ENCODE measurements around the gene TMOD1. TPM values are rescaled to one million over a fixed set of nuclear protein-coding genes. Genes with fewer than 3 reads are reported as not detected.
A peak's percentile ranks its signal among the peaks of the same experiment; 100 is the strongest.

Gene TMOD1
- total RNA-seq, 2 experiments from 2014 or later: 1.2 to 1.4 TPM

DNA sequence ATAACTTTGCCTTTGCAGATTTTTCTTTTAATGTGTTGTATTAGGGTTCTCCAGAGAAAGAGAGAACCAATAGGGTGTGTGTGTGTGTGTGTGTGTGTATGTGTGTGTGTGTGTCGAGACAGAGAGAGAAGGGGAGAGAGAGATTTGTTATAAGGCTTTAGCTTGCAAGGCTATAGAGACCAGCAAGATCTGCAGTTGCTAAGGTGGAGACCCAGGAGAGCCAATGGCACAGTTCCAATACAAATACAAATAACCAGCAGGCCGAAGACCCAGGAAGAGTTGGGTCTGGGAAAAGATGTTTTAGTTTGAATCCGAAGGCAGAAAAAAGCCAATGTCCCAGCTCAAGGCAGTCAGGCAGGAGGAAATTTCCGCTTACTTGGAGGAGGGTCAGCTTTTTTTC, 23.0 kb downstream of the TMOD1 start:
- Mint-ChIP-seq H3K9me3 (no peaks in the 10 kb centered on the region), H3K27me3 (ENCODE audit: low read depth) (peaks cover 6% of the 10 kb centered on the region), H3K4me3 (no peak overlapping the region), H3K4me1 (ENCODE audit: low read depth) (peaks cover under 1% of the 10 kb centered on the region), H3K27ac (no peak overlapping the region), H3K36me3 (ENCODE audit: low read depth) (no peaks in the 10 kb centered on the region)
- CTCF ChIA-PET: interaction anchor here (0.7 kb wide), 1 partner anchor 74 kb away, joined by 3 read pairs; no protein-coding TSS in a partner anchor
- intact Hi-C loops (cut with micrococcal nuclease): no loop called here
- DNase-seq: no peak

DNA sequence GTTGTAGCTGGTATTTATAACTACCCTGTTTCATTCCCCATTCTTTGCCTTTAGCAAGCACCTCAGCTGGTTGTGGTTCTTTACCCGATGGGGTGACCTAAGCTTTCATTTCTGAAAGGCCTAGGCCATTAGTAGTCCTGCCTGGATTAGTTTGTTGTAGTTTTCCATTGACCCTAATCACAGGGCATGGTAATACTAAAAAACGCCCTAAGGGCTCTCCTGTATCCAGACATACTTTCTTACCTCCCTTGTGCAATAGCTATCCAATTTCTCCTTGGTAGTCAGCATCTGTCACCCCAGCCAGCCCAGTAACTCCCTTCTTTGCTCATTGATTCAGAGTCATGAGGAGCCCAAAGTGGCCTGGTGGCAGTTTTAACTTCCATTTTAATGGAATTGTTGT, 24.0 kb downstream of the TMOD1 start:
- DNase-seq: no peak
- Mint-ChIP-seq H3K36me3 (ENCODE audit: low read depth) (no peaks in the 10 kb centered on the region), H3K9me3 (no peaks in the 10 kb centered on the region), H3K4me3 (no peak overlapping the region), H3K27ac (no peak overlapping the region), H3K4me1 (ENCODE audit: low read depth) (peaks cover 2% of the 10 kb centered on the region), H3K27me3 (ENCODE audit: low read depth) (no peaks in the 10 kb centered on the region)
- CTCF ChIA-PET: no interaction called here
- intact Hi-C loops (cut with micrococcal nuclease): no loop called here

DNA sequence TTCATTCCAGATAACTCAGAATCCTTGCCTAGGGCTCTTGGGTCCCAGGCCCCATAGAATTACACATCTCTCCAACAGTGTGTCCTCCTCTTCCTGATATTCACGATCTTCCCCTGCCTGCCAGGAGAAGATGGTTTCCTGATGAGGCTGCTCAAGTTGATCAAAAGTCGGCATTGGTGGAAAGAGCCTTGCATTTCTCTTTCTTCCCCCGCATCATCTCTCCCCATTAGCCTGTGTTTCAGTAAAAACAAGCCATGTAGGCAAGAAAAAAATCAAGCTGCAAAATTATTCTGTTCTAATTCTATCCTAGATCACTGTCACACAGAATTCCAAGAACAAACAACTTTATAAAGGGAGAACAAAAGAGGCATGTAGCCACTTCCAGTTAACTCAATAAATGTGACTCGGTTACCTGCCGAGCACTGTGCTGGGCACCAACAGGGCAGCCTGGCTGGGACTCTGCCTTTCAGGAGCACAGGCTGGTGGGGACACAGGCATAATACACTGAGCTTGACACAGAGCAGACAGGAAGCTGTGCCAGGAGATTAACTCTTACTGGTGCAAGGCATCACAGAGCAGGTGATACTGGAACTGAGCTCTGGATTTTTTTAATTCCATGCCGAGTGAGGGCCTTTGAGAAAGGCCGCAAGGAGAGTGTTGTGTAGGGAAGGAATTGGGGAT, 25.6 kb downstream of the TMOD1 start:
- Mint-ChIP-seq H3K4me3 (no peak overlapping the region), H3K27me3 (ENCODE audit: low read depth) (no peaks in the 10 kb centered on the region), H3K9me3 (no peaks in the 10 kb centered on the region), H3K27ac (no peak overlapping the region), H3K4me1 (ENCODE audit: low read depth) (peaks cover 2% of the 10 kb centered on the region), H3K36me3 (ENCODE audit: low read depth) (no peaks in the 10 kb centered on the region)
- CTCF ChIA-PET: interaction anchor here (0.6 kb wide), 1 partner anchor 76 kb away, joined by 3 read pairs; no protein-coding TSS in a partner anchor
- DNase-seq: no peak
- intact Hi-C loops (cut with micrococcal nuclease): no loop called here

DNA sequence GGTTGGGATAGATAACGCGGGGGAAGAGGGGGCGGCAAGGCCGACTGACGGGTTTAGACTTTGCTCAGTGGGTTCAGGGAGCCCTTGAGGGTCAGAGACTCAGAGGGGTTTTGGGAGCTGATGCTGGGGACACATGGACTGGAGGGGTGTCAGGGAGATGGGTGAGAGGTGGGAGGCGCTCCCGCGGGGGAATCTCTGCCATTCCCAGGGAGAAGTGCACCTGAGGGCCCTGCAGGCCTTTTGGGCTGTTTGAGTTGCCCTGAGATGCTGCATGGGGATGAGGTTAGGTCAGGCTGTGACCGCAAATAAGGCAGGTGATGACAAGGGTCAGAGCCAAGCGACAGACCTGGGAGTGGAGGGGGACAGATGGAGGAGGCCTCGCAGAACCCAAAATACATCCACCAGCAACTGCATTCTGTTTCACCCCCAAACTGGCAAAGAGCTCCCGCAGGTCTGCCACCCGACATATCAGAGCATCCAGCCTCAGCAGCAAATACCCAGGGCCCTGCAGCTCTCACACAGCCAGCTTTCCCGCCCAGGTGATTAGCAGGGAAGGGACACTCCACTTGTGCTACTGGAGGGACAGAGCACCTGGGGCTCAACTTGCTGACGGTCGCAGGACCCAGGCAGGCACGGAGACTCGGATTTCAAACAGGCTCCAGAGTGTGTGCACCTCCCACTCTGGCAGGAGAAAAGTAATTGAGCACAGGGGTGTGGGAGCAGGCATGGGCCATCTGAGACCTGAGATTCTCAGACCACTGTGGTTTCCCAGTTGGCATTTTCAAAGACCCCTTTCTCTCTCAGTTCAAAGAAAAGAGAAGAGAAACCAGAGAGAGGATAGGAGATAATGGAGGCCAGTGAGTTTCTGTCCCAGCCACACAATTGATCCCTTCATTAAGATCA, 26.4 kb downstream of the TMOD1 start:
- H3K27ac Mint-ChIP-seq: no peak overlapping the region
- no peak overlapping the region for H3K4me3 Mint-ChIP-seq
- no peaks in the 10 kb centered on the region for H3K36me3 Mint-ChIP-seq (ENCODE audit: low read depth)
- no peaks in the 10 kb centered on the region for H3K9me3 Mint-ChIP-seq
- intact Hi-C loops (cut with micrococcal nuclease): no loop called here
- H3K27me3 Mint-ChIP-seq (ENCODE audit: low read depth): no peaks in the 10 kb centered on the region
- H3K4me1 Mint-ChIP-seq (ENCODE audit: low read depth): peaks cover 2% of the 10 kb centered on the region
- no peak for DNase-seq
- CTCF ChIA-PET: interaction anchor here (0.6 kb wide), 1 partner anchor 75 kb away, joined by 3 read pairs; no protein-coding TSS in a partner anchor

DNA sequence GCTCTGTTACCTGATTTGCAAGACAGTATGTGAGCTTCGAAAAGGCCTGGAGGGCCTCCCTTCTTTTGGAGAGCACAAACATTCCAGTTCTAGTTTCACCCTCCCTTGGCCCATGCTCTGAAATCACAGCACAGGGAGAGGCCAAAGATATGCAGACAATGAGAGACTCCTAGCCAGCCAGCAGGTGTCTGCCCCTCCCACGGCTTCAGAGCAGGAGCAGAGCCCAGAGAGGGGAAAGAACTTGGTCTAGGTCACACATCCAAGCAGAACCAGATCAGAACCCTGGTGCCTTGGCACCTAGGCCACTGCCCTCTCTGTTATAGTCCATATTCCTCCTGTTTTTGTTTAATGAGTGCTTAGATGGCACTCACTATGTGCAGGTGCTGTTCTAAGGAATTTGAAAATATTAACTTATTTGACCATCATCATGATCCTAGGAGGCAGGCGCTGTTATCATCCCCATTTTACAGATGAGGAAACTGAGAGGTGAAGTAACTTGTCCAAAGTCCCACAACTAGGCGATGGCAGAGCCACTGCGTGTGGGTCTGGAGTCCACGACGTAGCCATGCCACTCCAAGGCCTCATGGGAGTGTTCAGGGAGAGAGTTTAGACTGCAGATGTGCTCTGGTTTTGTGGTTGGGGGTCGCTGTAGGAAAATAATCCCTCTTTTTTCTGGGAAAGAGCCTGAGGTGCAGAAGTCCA, 27.2 kb downstream of the TMOD1 start:
- intact Hi-C loops (cut with micrococcal nuclease): no loop called here
- Mint-ChIP-seq H3K4me3 (no peak overlapping the region), H3K27ac (no peak overlapping the region), H3K36me3 (ENCODE audit: low read depth) (no peaks in the 10 kb centered on the region), H3K9me3 (no peaks in the 10 kb centered on the region), H3K27me3 (ENCODE audit: low read depth) (no peaks in the 10 kb centered on the region), H3K4me1 (ENCODE audit: low read depth) (peaks cover 2% of the 10 kb centered on the region)
- no peak for DNase-seq
- CTCF ChIA-PET: no interaction called here

DNA sequence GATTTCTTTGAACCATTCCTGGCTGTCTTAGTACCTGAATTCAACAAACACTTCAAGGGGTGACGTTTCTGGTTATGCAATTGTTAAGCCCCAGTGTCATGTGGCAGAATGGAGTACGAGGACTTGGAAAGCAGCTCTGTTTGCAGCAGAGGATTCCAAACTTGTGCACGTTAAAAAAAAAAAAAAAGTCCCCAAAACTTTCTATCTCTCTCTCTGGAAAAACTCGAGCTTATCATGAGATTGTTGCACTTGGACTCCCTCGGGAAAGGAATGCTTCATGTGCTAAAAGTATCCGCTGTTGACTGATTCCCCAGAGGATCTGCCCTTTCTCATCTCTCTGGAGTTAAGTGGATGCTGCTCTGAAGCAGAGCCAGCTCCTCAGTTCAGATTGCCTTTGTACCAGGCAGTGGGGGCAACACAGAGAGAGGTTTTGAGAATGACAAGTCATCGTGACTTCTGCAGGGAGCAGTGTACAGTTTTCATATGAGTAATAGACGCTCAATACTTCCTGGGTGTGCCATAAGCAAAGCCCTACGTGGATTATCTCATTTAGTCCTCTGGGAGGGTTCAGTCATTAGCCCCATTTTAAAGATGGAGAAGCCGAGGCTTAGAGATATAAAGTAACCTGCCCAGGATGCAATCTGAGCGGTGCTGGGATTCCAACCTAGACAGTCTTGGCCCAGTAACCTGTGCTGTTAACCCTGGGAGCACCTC, 28.1 kb downstream of the TMOD1 start:
- H3K9me3 Mint-ChIP-seq: no peaks in the 10 kb centered on the region
- no peaks in the 10 kb centered on the region for H3K27me3 Mint-ChIP-seq (ENCODE audit: low read depth)
- no peak overlapping the region for H3K27ac Mint-ChIP-seq
- peak; percentile 50 for DNase-seq
- intact Hi-C loops (cut with micrococcal nuclease): no loop called here
- H3K36me3 Mint-ChIP-seq (ENCODE audit: low read depth): no peaks in the 10 kb centered on the region
- CTCF ChIA-PET: no interaction called here
- H3K4me1 Mint-ChIP-seq (ENCODE audit: low read depth): peaks cover 2% of the 10 kb centered on the region
- no peak overlapping the region for H3K4me3 Mint-ChIP-seq

DNA sequence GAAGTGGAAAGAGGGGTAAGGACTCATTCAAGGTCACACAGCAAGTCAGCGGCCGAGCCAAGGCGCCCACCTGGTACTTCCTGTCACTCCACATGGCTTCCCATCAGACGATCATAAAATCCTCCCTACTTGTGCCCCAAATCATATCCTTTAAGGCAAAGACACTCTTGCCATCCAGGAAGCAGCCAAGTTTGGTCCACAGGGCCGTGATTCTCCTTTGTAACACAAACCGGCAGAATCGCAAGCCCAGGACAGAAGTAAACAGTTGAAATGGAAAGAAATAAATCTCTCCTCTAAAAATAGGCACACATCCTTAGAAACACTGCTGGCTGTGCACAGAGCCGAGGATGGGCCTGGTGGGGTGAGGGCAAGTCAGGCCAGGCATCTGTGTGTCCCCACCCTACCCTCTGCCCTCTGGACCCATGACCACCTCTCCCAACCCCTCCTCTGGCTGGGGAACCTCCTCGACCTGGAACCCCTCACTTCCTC, 30.5 kb downstream of the TMOD1 start:
- intact Hi-C loops (cut with micrococcal nuclease): no loop called here
- Mint-ChIP-seq H3K9me3 (no peaks in the 10 kb centered on the region), H3K27ac (no peak overlapping the region), H3K27me3 (ENCODE audit: low read depth) (no peaks in the 10 kb centered on the region), H3K4me1 (ENCODE audit: low read depth) (peaks cover 2% of the 10 kb centered on the region), H3K4me3 (no peak overlapping the region), H3K36me3 (ENCODE audit: low read depth) (no peaks in the 10 kb centered on the region)
- CTCF ChIA-PET: no interaction called here
- no peak for DNase-seq

DNA sequence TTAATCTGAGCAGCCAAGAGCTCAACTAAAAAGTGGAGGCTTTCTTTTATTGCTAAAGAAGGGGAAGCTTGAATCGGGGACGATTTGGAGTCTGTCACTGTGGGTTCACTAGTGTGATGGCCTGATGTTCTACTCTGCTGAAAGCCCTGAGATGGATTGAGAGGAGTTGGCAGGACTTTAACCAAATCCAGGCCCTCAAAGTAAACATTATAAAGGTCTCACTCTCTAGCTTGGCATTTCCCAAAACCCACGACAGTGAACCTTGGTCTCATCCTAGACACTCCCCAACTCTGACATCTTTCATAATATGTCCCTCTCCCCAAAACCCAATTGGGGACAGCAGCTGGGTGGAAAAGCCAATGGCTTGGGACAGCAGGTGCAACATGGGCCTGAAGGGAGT, 32.7 kb downstream of the TMOD1 start:
- no peaks in the 10 kb centered on the region for H3K27me3 Mint-ChIP-seq (ENCODE audit: low read depth)
- intact Hi-C loops (cut with micrococcal nuclease): no loop called here
- no peak for DNase-seq
- H3K27ac Mint-ChIP-seq: no peak overlapping the region
- CTCF ChIA-PET: interaction anchor here (0.6 kb wide), 1 partner anchor 78 kb away, joined by 3 read pairs; no protein-coding TSS in a partner anchor
- no peak overlapping the region for H3K4me3 Mint-ChIP-seq
- H3K4me1 Mint-ChIP-seq (ENCODE audit: low read depth): peaks cover 2% of the 10 kb centered on the region
- no peaks in the 10 kb centered on the region for H3K9me3 Mint-ChIP-seq
- H3K36me3 Mint-ChIP-seq (ENCODE audit: low read depth): no peaks in the 10 kb centered on the region

DNA sequence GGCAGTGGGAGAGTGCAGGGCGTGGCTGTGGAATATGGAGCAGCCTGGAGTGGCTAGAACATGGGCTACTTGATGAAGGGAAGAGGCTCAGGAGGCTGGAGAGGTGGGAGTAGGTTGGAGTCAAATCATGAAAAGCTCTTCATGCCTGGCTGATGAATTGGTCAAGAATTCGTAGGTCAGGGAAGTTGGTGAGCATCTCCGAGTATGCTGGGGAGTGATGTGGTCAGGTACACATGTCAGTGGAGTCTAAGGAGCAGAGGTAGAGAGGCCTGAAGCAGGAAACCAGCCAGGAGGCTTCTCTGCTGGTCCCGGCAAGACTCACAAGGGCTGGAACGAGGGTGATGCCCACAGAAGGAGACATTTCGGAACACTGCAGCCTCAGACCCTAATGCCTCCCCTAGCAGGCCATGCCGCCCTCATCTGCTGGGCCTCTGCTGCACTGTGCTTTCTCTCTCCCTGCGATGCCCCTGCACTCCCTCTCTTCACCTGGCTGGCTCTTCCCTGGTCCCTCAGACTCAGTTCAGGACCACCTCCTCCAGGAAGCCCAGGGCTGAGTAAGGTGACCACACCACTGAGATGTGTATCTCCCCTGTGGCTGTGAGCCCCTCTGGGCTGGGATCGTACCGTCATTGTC, 33.6 kb downstream of the TMOD1 start:
- CTCF ChIA-PET: interaction anchor here (0.6 kb wide), 1 partner anchor 77 kb away, joined by 3 read pairs; no protein-coding TSS in a partner anchor

DNA sequence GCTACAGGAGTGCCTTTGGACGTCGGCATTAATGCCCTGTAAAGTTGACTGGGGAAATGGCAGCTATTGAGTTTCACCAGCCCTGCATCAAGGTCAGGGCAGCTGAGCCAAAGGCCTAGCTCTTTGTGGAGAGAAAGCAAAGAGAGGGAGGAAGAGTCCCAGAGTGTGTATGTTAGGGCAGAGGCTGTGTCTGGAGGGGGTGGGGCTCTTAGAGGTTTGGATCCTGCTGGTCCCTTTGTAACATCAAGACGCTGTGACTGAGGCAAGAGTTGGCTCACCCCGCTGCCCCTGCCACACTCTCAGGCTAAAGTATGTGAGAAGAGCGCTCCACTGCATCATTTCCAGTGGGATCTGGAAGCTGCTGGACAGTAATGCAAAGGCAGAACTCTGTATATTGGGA, 34.3 kb downstream of the TMOD1 start:
- CTCF ChIA-PET: no interaction called here
- Mint-ChIP-seq H3K4me3 (no peak overlapping the region), H3K27me3 (ENCODE audit: low read depth) (no peaks in the 10 kb centered on the region), H3K9me3 (no peaks in the 10 kb centered on the region), H3K4me1 (ENCODE audit: low read depth) (no peaks in the 10 kb centered on the region), H3K36me3 (ENCODE audit: low read depth) (no peaks in the 10 kb centered on the region), H3K27ac (no peak overlapping the region)
- intact Hi-C loops (cut with micrococcal nuclease): no loop called here
- DNase-seq: no peak

More for the DNA sequence above, 33.6 kb downstream of the TMOD1 start:
- Mint-ChIP-seq H3K27me3 (ENCODE audit: low read depth) (no peaks in the 10 kb centered on the region), H3K36me3 (ENCODE audit: low read depth) (no peaks in the 10 kb centered on the region), H3K9me3 (no peaks in the 10 kb centered on the region), H3K27ac (no peak overlapping the region), H3K4me1 (ENCODE audit: low read depth) (no peaks in the 10 kb centered on the region), H3K4me3 (no peak overlapping the region)
- DNase-seq: no peak
- intact Hi-C loops (cut with micrococcal nuclease): no loop called here

DNA sequence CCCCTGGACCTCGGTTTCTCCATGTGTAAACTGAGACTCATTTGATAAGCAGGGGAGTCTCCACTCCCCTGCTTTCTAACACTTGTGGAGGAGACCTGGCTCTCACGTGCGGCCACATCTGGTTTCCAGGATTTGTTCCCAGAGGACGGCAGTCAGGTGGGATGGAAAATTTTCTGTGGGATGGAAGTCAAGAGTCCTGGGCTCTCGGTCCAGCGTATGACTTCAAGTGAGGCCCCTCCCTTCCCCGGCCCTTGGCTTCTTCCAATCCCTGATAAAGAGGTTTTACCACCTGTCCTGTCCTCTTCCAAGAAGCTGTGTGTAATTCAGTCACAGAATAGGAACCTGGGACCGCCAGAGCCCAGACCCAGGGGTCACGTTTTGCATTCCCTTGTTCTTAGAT, 35.0 kb downstream of the TMOD1 start:
- DNase-seq: no peak
- H3K9me3 Mint-ChIP-seq: no peaks in the 10 kb centered on the region
- H3K27ac Mint-ChIP-seq: no peak overlapping the region
- no peak overlapping the region for H3K4me3 Mint-ChIP-seq
- no peaks in the 10 kb centered on the region for H3K36me3 Mint-ChIP-seq (ENCODE audit: low read depth)
- intact Hi-C loops (cut with micrococcal nuclease): no loop called here
- CTCF ChIA-PET: no interaction called here
- no peaks in the 10 kb centered on the region for H3K4me1 Mint-ChIP-seq (ENCODE audit: low read depth)
- no peaks in the 10 kb centered on the region for H3K27me3 Mint-ChIP-seq (ENCODE audit: low read depth)
